Tibial artery (tissue), 4 donors: ENCODE data around the gene PABPN1L.

Source experiments
- DNase-seq, 2 donors: peaks; one replicate each; pipeline ENCODE4 v3.0.0-alpha.2; 2019
- H3K27ac ChIP-seq, 2 donors: fragments of 200-600 bp; sonication (generic) in 1 of 2; 1 replicate in 1 of 2; 2 replicates in 1 of 2; pipeline ENCODE4 v1.5.1; 2018 to 2019; ENCODE audit warnings: mild to moderate bottlenecking in 1 of 2
- H3K27me3 ChIP-seq, 2 donors: fragments of 200-600 bp; sonication (generic) in 1 of 2; one replicate each; pipeline versions ENCODE4 v1.5.1 to v1.6.0; 2016 to 2019
- H3K36me3 ChIP-seq, 3 donors: fragments of 200-600 bp; sonication (generic) in 2 of 3; one replicate each; pipeline ENCODE4 v1.5.1; 2016 to 2019; ENCODE audit warnings: mild to moderate bottlenecking in 2 of 3
- H3K4me1 ChIP-seq, 4 donors: fragments of 200-600 bp; sonication (generic) in 2 of 4; 1 replicate in 3 of 4; 2 replicates in 1 of 4; pipeline ENCODE4 v1.5.1; 2016 to 2019
- H3K4me3 ChIP-seq, 2 donors: fragments of 200-600 bp; sonication (generic) in 1 of 2; 1 replicate in 1 of 2; 2 replicates in 1 of 2; pipeline ENCODE4 v1.5.1; 2018 to 2019; ENCODE audit warnings: mild to moderate bottlenecking in 2 of 2
- H3K9me3 ChIP-seq, 3 donors: fragments of 200-600 bp; sonication (generic) in 1 of 3; one replicate each; pipeline ENCODE4 v1.5.1; 2016 to 2019
- intact Hi-C: fragments of 100-400 bp; cut with DNase I; formaldehyde crosslinking; loops from one replicate; pipeline ENCODE4 v1.15.0; 2023; ENCODE audit warnings: low total_unique reads
- TF ChIP-seq, protein P1 (sequence below), 2 experiments: fragments of 200-600 bp in 1 of 2; fragments of 450-650 bp in 1 of 2; IDR thresholded peaks; one replicate each; pipeline ENCODE4 v1.5.1; 2017 to 2019; ENCODE audit warnings: antibody characterized with exemption in 2 of 2, mild to moderate bottlenecking in 1 of 2, moderate library complexity in 1 of 2

The PABPN1L gene

DNA sequence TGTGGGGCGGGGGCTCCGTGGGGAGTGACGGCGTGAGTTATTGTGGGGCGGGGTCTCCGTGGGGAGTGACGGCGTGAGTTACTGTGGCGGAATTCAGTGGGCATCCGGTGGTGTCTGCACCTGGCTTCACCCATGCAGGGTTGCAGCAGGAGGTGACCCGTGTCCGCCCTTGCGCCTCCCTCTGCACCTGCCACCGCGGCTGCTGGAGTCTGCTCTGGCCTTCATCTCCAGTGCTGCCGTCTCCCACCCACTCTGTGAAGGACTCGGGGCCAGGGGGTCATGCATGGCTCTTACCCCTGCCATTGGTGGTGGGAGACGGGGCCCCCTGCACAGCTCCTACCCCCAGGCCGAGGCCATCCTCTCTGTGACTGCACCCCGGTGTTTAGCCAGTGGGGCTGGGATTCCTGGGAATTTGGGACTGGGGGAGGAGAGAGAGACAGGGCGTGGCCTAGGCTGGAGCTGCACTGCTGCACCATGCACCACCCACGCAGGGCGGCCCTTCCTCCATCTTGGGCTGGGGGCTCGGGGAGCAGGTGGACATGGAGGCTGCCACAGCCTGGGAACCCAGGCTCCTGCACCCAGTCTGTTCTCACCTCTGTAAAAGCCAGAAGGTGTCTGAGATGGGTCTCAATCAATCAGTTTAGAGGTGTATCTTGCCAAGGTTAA, 1.3 kb upstream of the PABPN1L start:
- Histone ChIP-seq H3K9me3 (no peaks in the 10 kb centered on the region), H3K36me3 (peaks cover 0 to 11% (median 5%) of the 10 kb centered on the region in 3 donors), H3K27me3 (peaks cover 0 to 63% of the 10 kb centered on the region in 2 donors), H3K27ac (no peak overlapping the region), H3K4me1 (no peaks in the 10 kb centered on the region), H3K4me3 (no peak overlapping the region)
- intact Hi-C loops, result loop anchor here (10.0 kb wide), 2 partner anchors 133 to 357 kb away; no protein-coding TSS in a partner anchor
- TF ChIP-seq, protein P1, sequence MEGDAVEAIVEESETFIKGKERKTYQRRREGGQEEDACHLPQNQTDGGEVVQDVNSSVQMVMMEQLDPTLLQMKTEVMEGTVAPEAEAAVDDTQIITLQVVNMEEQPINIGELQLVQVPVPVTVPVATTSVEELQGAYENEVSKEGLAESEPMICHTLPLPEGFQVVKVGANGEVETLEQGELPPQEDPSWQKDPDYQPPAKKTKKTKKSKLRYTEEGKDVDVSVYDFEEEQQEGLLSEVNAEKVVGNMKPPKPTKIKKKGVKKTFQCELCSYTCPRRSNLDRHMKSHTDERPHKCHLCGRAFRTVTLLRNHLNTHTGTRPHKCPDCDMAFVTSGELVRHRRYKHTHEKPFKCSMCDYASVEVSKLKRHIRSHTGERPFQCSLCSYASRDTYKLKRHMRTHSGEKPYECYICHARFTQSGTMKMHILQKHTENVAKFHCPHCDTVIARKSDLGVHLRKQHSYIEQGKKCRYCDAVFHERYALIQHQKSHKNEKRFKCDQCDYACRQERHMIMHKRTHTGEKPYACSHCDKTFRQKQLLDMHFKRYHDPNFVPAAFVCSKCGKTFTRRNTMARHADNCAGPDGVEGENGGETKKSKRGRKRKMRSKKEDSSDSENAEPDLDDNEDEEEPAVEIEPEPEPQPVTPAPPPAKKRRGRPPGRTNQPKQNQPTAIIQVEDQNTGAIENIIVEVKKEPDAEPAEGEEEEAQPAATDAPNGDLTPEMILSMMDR (IDR thresholded peaks at IDR 0.05), result no peak
- DNase-seq, result no peak

DNA sequence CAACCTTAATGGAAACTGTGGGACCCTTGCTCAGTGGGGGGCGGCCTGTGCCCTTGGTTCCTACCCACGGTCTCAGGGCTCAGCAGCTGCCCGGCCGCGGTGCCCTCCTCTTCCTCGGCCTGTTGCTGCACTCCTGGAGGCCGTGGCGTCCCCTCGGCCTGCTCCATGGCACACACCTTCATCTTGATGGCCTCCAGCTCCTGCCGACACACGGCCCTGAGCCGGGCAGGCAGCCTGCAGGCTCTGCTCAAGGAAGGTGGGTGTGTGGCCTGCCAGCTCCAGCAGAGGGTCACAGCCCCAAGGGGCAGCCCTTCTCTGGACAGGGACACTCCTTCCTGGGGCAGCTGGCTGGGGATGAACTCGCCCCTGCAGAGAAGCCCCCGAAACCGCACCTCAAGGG, 718 bp downstream of the PABPN1L start:
- TF ChIP-seq, protein P1 (IDR thresholded peaks at IDR 0.05), result no peak
- Histone ChIP-seq H3K9me3 (no peaks in the 10 kb centered on the region), H3K27ac (no peak overlapping the region), H3K4me1 (no peaks in the 10 kb centered on the region), H3K27me3 (peaks cover 0 to 47% of the 10 kb centered on the region in 2 donors), H3K36me3 (peaks cover 18 to 31% (median 25%) of the 10 kb centered on the region in 3 donors), H3K4me3 (no peak overlapping the region)
- DNase-seq, result no peak
- intact Hi-C loops, result loop anchor here (10.0 kb wide), 2 partner anchors 131 to 359 kb away; no protein-coding TSS in a partner anchor

DNA sequence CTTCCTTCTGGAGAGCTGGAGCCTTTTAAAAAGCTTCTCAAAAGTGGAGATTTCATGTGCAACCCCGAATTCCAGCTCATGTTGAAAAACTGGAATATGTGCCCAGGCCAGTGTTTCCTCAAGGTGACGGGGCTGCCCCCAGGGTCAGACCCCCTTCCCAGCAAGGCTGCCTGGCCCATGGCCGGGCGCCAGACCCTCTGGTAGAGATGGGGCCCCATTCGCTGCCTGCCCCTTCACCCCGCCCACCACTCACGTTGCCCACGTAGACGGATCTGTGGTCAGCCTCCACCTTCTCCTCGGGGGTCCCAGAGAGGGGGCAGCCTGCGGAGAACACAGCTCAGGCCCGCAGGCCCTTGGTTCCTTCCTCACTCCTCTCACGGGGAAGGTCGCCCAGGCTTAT, 1.1 kb downstream of the PABPN1L start:
- DNase-seq, result no peak
- Histone ChIP-seq H3K27me3 (peaks cover 0 to 43% of the 10 kb centered on the region in 2 donors), H3K4me3 (no peak overlapping the region), H3K9me3 (no peaks in the 10 kb centered on the region), H3K27ac (no peak overlapping the region), H3K36me3 (peaks cover 22 to 35% (median 29%) of the 10 kb centered on the region in 3 donors), H3K4me1 (no peaks in the 10 kb centered on the region)
- intact Hi-C loops, result loop anchor here (10.0 kb wide), 2 partner anchors 131 to 359 kb away; no protein-coding TSS in a partner anchor
- TF ChIP-seq, protein P1 (IDR thresholded peaks at IDR 0.05), result no peak

DNA sequence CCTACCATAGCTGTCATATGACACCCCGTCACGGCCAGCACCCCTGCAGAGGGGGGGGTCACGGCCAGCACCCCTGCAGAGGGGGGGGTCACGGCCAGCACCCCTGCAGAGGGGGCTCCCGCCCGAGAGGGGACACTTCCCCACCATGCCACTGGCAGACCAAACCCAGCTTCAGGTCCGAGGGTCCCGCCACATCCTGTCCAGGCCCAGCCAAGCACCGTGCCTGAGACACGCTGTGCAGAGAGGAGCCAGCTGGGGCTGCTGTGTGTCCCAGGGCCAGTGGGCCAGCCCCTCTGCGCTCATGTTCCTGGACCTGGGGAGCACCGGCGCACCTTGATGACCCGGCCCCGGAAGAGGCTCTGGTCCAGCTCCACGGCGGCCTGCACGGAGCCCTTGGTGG, 1.9 kb downstream of the PABPN1L start:
- no peak overlapping the region for H3K4me3 ChIP-seq
- intact Hi-C loops, result loop anchor here (10.0 kb wide), 2 partner anchors 130 to 360 kb away; no protein-coding TSS in a partner anchor
- peaks cover 29 to 43% (median 37%) of the 10 kb centered on the region in 3 donors for H3K36me3 ChIP-seq
- H3K4me1 ChIP-seq, result no peaks in the 10 kb centered on the region
- DNase-seq, result no peak
- H3K9me3 ChIP-seq, result no peaks in the 10 kb centered on the region
- peaks cover 0 to 37% of the 10 kb centered on the region in 2 donors for H3K27me3 ChIP-seq
- TF ChIP-seq, protein P1 (IDR thresholded peaks at IDR 0.05), result no peak
- H3K27ac ChIP-seq, result no peak overlapping the region

DNA sequence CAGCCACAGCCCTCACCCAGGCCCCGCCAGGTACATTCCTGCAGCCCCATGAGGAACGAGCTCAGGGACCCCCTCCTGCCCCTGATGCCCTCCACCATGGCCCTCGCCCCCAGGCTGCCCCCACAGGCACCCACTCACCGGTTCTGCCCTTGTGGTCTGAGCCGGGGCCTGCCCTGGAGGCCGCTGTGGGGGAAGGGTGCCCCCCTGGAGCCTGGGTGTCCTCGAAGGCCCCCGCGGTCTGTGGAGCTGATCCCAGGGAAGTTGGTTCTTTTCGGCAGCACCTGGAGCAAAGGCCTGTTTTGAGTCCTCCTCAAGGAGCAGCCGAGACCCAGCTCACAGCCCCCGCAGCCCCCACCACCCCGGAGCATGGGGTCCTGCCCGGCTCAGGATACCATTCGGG, 2.4 kb downstream of the PABPN1L start:
- Histone ChIP-seq H3K4me1 (no peaks in the 10 kb centered on the region), H3K4me3 (no peak overlapping the region), H3K9me3 (no peaks in the 10 kb centered on the region), H3K27ac (no peak overlapping the region), H3K27me3 (peaks cover 0 to 32% of the 10 kb centered on the region in 2 donors), H3K36me3 (peaks cover 29 to 48% (median 41%) of the 10 kb centered on the region in 3 donors)
- TF ChIP-seq, protein P1 (IDR thresholded peaks at IDR 0.05), result no peak
- intact Hi-C loops, result loop anchor here (10.0 kb wide), 2 partner anchors 129 to 361 kb away; no protein-coding TSS in a partner anchor
- DNase-seq, result no peak
